LNCAP (cell line): ENCODE data around the gene KLK7.

Experiments
- CTCF ChIP-seq: fragments of 450-650 bp; IDR thresholded peaks from 2 replicates; pipeline ENCODE4 v1.5.1; 2017; ENCODE audit warnings: mild to moderate bottlenecking

The KLK7 gene

GRCh38 chr19:51018745-51019543 lies 35.2 kb upstream of the KLK7 start:
- no peak for TF ChIP-seq CTCF

GRCh38 chr19:51016798-51017683 lies 33.3 kb upstream of the KLK7 start:
- peak; percentile 80 for TF ChIP-seq CTCF

- no peak for TF ChIP-seq CTCF
These were observed 32.1 kb upstream of the KLK7 start for GRCh38 chr19:51015691-51016267.

GRCh38 chr19:51014242-51014641 lies 30.5 kb upstream of the KLK7 start:
- TF ChIP-seq CTCF, result no peak

- TF ChIP-seq CTCF, result no peak
These were observed 29.0 kb upstream of the KLK7 start for GRCh38 chr19:51012661-51013190.

GRCh38 chr19:51010066-51010795 lies 26.5 kb upstream of the KLK7 start:
- no peak for TF ChIP-seq CTCF
